Measurements from ENCODE around the gene GIPC3.
A peak's percentile ranks its signal among the peaks of the same experiment; 100 is the strongest.
"Not testable (repeated sequence)": the region's sequence is repeated elsewhere in the genome, so short reads cannot be mapped to it uniquely, and the experiment has no call there.

GIPC3 gene

GRCh38 chr19:3550947-3551791 lies 34.1 kb upstream of the GIPC3 start:
- DNase-seq (ENCODE audit: low read depth, low spot score): no peak

DNA sequence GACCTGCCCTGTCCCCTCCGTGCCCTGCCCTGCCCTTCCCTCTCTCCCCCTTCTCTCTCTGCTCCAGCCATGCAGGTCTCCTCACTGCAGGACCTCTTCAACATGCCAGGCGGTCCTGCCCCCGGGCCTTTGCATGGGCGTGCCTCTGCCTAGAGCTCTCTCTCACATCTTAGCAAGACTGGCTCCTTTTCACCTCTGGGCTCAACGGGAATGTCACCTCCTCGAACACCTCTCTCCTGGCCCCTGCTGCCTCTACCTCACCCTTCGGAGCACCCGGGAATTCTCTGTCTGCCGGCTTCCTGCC lies 33.5 kb upstream of the GIPC3 start:
- no peak for DNase-seq (ENCODE audit: low read depth, low spot score)

DNA sequence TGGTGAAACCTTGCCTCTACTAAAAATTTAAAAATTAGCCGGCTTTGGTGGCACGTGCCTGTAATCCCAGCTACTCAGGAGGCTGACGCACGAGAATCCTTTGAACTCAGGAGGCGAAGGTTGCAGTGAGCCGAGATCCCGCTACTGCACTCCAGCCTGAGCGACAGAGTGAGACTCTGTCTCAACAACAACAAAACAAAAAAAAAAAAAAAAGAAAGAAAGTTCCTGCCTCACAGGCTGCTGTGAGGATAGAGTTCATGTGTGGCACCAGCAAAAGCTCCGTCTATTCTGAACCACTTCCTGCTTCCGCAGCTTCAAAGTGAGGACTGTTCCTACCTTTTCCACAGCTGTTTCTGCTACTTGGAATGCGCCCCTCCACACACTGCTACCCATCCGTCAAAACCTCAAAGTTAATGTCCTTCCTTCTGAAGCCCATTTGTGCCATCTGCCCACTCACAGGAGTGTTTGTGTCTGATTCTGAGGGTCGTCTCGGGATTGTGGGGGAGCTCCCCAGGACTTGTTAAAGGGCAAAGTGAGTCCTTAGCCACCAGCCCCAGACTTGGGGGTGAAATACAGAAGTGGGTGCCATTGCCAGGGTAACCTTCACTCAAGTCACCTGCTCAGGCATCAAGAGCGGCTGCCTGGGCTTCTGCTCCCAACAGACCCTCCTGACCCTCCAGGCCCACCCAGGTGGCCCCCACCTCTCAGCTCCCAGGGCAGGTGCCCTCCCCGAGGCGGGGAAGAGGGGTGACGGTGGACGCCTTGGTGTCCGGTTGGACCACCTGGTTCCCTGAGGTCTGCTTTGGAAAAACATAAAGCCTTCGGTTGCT lies 30.8 kb upstream of the GIPC3 start:
- no peak for DNase-seq (ENCODE audit: low read depth, low spot score)

GRCh38 chr19:3555653-3556422 lies 29.4 kb upstream of the GIPC3 start:
- DNase-seq (ENCODE audit: low read depth, low spot score): no peak

DNA sequence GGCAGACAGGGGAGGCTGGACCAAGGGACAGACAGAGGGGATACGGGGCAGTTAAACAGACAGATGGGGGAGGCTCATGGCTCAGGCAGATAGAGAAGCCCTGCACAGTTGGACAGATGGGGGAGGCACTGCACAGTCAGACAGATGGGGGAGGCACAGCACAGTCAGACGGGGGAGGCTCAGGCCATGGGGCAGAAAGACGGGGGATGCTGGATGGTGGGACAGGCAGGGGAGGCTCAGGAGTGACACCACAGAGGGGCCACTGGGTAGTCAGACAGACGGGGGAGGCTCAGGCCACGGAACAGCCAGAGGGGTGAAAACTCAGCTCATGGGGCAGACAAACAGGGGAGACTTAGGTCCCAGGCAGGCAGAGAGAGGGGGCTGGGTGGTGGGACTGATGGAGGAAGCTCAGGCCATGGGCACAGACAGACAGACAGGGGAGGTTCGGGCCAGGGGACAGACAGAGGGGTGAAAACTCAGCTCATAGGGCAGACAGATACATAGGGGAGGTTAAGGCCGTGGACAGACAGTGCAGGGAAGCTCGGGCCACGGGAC lies 28.8 kb upstream of the GIPC3 start:
- no peak for DNase-seq (ENCODE audit: low read depth, low spot score)

DNA sequence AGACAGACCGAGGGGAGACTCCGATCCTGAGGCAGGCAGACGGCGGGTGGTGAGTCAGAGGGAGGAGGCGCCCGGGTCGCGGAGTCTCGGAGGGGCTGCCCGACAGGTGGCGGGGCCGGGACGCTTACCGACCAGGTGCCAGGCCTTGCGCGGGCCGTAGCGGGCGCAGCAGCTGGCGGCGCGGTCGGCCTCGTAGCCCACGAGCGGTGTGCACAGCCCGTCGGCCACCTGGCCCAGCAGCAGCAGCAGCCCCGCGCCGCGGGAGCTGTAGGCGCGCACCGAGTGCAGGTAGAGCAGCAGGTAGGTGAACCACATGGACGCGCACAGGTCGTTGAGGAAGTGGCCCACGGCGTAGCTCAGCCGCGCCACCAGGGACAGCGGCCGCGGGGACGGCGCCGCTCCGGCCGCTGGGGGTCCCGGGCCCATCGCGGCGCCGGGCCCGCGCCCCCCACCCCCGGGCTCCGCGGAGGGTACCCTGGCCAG lies 28.3 kb upstream of the GIPC3 start:
- no peak for DNase-seq (ENCODE audit: low read depth, low spot score)

DNA sequence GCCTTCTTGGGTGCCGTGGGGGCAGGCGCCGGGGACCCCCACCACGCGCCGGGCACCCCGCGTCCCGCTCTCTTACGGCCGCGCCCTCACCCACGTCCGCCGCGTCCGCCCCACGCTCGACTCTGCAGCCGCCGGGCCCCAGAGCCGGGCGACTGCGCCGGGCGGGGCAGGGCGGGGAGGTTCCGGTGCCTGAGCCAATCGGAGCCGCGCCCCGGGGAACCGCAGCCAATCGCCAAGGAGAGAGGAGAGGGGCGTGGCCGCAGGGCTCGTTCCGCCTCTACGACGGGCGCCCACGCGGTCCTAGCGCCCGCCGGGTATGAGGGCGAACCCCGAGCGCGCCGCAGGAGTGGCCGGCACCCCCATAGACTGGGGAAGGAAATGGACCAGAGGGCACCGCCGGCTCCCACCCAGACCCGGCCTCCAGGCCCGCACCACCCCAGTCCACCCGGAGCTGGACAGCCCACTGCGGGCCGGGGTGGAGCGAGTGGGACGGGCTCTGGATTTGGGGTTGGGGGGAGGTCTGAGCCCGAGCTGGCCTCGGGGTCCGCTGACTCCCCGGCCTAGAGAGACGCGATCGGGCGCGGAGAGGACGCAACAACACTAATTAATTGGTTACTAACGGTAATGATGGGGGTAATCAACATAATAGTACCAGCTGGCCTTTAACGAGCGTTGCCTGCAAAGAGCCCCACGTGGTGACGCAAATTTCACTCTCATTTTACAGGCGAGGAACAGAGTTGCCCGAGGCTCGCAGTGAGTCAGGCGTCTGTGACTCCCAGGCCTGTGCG lies 27.6 kb upstream of the GIPC3 start, which contains the start of gene MFSD12:
MFSD12 (minus strand) TSS at position 126 of the 788 bp plus-strand sequence. CDS start 183 bp downstream, outside the sequence.
- DNase-seq (ENCODE audit: low read depth, low spot score): peak; percentile 75

DNA sequence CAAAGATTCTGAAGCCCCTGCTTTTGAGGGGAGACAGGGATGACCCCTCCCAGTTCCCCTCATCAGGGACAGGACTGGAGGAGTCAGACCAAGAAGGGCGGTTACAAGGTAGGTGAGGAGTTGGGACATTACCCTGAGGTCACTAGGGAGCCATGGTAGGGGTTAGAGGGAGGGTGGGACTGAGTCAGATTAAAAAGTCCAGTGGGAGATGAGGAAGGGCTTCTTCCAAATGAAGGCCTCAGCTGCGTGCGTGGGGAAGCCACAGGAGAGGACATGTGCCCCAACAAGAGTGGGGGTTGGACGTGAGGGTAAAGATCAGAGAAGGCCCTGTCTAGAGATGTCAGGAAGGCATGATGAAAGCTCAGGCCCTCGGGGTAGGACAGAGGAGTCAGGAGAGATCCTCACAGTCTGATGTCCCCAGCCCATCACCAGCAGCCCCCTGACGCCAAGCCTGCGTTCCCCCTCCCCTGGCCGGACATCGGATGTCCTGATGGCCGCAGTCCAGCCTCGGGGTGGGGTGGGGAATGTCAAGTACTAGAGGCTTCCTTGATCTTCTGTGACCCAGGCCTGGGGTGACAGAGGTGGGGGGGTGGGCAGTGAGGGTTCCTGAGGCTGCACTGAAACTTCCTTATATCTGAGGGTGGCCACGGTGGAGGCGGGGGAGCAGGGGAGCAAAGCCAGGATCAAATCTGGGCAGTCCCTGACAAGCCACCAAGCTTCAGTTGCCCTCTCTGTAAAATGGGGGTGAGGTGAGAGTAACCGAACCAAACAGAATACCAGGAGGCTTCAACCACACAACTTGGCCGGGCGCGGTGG lies 21.4 kb upstream of the GIPC3 start:
- DNase-seq (ENCODE audit: low read depth, low spot score): no peak

GRCh38 chr19:3565139-3565538 lies 20.1 kb upstream of the GIPC3 start:
- DNase-seq (ENCODE audit: low read depth, low spot score): no peak

GRCh38 chr19:3570042-3570441 lies 15.2 kb upstream of the GIPC3 start:
- DNase-seq (ENCODE audit: low read depth, low spot score): not testable (repeated sequence)

GRCh38 chr19:3570606-3571011 lies 14.7 kb upstream of the GIPC3 start:
- DNase-seq (ENCODE audit: low read depth, low spot score): no peak

GRCh38 chr19:3572132-3572854 lies 13.0 kb upstream of the GIPC3 start:
- DNase-seq (ENCODE audit: low read depth, low spot score): peak; percentile 99

GRCh38 chr19:3572855-3573161 lies 12.5 kb upstream of the GIPC3 start, which contains the start of gene HMG20B:
HMG20B (plus strand) TSS chr19:3572944; CDS start chr19:3573310, 366 bp downstream.
- no peak for DNase-seq (ENCODE audit: low read depth, low spot score)

DNA sequence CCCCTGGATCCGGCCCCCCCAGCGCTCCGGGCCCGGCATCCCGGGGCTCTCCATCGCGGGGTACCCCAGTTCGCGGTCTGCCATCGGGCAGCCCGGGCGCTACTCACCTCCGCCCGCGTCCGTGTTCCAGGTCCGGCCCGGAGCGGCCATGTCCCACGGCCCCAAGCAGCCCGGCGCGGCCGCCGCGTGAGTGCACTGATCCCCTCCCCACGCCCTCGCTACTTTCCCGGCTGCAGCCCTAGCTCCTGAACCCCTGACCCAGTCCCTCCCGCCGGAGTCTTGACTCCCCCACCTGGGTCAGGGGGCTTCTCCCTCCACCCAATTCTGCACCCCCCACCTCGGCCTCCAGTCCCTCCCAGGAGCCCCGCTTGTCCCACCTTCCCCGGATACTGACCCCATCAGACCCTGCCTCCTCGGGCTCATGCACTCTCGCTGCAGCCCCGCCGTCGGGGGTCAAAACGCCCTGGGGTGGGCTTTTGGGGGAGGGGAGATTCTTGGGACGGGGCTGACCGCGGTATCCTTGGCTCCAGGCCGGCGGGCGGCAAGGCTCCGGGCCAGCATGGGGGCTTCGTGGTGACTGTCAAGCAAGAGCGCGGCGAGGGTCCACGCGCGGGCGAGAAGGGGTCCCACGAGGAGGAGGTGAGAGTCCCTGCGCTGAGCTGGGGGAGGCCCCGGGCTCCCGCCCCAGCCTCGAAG lies 12.0 kb upstream of the GIPC3 start:
- DNase-seq (ENCODE audit: low read depth, low spot score): no peak

DNA sequence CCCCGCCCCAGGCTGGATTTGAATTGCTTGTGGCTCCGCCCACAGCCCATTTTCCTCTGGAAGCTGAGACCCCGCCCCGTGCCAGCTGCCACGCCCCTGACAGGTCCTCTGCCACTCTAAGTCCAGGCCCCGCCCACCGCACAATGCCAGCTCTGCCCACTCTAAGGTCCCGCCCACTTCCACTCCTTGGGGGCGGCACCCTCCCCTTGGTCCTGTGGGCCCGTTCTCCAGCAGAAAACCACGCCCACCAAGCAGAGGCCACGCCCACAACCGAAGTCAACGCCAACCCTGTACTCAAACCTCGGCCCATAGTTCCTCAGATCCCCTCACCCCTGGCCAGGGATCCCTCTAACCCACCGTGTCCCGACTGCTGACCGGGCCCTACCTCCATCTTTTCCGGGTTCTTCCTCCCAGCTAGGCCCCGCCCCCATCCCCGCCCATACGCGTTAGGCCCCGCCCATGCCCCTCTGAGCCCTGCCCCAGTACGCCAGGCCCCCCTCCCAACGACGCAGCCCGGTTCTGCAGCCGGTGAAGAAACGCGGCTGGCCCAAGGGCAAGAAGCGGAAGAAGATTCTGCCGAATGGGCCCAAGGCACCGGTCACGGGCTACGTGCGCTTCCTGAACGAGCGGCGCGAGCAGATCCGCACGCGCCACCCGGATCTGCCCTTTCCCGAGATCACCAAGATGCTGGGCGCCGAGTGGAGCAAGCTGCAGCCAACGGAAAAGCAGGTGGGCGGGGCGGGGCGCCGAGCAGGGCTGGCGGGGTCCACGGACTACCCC lies 11.2 kb upstream of the GIPC3 start:
- DNase-seq (ENCODE audit: low read depth, low spot score): peak; percentile 73

DNA sequence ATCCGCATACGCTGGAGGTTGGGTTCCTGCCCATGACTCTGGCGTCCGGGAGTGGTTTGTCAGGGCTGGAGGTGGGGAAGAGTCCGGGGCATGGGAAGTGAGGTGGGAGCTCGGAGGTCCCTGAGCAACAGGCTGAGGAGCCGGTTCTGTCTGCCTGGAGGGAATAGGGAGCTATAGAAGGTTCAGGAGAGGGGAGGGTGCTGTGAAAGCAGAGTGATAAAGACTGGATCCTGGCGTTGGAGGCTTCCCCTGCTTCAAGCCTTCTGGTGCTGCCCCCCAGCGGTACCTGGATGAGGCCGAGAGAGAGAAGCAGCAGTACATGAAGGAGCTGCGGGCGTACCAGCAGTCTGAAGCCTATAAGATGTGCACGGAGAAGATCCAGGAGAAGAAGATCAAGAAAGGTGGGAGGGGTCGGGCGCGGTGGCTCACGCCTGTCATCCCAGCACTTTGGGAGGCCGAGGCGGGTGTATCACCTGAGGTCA lies 10.0 kb upstream of the GIPC3 start:
- no peak for DNase-seq (ENCODE audit: low read depth, low spot score)

DNA sequence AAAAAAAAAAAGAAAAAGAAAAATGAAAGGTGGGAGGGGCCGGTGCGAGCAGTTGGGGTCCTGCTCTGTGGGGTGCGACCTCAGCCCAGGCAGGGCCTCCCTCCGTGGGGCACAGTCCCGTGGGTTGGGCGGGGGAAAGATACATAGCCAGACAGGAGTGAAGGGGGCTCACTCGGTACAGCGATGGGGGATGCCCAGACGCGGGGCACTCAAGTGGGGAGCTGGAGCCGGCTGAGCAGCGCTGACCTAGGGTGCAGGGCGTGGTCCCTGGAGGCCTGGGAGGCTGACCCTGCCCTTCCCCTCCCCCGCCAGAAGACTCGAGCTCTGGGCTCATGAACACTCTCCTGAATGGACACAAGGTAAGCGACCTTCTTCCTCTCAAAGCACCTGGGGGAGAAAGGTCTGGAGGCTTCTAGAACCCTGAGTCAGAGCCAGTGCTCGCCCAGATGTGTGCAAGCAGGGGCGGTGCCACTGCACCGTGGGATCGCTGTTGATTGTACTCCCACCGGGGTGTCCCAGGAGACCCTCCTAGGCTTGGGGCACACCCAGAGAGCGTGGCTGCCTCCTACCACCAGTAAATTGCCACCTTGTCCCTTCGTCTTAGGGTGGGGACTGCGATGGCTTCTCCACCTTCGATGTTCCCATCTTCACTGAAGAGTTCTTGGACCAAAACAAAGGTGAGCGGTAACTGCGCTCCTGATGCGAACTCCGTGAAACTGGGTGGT lies 9.2 kb upstream of the GIPC3 start:
- DNase-seq (ENCODE audit: low read depth, low spot score): no peak
